ENCODE results near the gene GTSE1.

Gene GTSE1

DNA sequence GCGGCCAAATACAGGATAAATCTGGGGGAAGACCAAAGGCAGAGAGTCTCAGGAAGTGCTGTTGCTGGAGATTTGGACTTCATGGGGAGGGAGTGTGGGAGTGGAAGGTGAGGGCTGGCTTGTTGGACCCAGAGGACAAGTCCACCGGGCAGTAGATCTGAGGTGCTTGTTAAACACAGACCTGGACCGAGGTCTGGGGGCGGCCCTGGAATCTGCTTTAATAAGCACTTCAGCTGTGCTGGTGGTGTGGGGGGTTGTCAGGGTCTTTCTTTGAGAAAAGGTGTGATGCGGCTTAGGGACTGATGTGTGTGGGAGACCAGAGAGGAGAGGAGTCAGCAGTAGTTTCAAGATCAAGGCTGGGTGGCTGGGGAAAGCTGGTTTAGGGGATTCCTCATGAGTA lies 43.3 kb downstream of the GTSE1 start:
- intact Hi-C loops (cut with DNase I; ENCODE audit: low total_unique reads) = no loop called here
- Histone ChIP-seq H3K9me3 (no peaks in the 10 kb centered on the region), H3K4me3 (no peak overlapping the region), H3K27me3 (no peaks in the 10 kb centered on the region), H3K27ac (no peak overlapping the region), H3K4me1 (peaks cover 0 to 21% (median 10%) of the 10 kb centered on the region in 4 donors), H3K36me3 (peaks cover 43 to 75% (median 48%) of the 10 kb centered on the region in 3 donors)
- no peak for TF ChIP-seq CTCF (IDR thresholded peaks at IDR 0.05)
- DNase-seq = no peak

DNA sequence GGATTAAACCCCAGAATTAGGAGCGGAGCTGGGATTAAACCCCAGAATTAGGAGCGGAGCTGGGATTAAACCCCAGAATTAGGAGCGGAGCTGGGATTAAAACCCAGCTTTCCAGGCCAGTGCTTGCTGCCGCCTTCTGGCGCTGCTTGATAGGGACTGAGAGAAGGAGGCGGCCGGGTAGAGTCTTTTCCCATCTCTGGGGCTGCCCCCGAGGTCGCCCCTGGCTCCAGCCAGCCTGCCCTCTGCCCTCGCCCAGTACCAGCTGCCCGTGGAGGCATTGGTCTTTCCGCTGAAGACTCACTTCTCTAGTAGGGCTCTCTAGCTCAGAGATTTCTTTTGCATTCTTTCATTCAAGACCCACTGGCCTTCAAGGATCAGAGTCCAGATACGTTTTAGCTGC lies 44.0 kb downstream of the GTSE1 start:
- no peak for DNase-seq
- no peak overlapping the region for H3K4me3 ChIP-seq
- intact Hi-C loops (cut with DNase I; ENCODE audit: low total_unique reads) = no loop called here
- H3K4me1 ChIP-seq = peaks cover 0 to 17% (median 9%) of the 10 kb centered on the region in 4 donors
- H3K36me3 ChIP-seq = peaks cover 46 to 82% (median 53%) of the 10 kb centered on the region in 3 donors
- no peak for TF ChIP-seq CTCF (IDR thresholded peaks at IDR 0.05)
- H3K9me3 ChIP-seq = no peaks in the 10 kb centered on the region
- H3K27me3 ChIP-seq = no peaks in the 10 kb centered on the region
- H3K27ac ChIP-seq = no peak overlapping the region

GRCh38 chr22:46346680-46347405 lies 50.2 kb downstream of the GTSE1 start:
- peaks cover 77 to 100% (median 83%) of the 10 kb centered on the region in 3 donors for H3K36me3 ChIP-seq
- no peak for DNase-seq
- H3K27me3 ChIP-seq = no peaks in the 10 kb centered on the region
- H3K9me3 ChIP-seq = no peaks in the 10 kb centered on the region
- no peak for TF ChIP-seq CTCF (IDR thresholded peaks at IDR 0.05)
- intact Hi-C loops (cut with DNase I; ENCODE audit: low total_unique reads) = no loop called here
- H3K27ac ChIP-seq = no peak overlapping the region
- no peaks in the 10 kb centered on the region for H3K4me1 ChIP-seq
- no peak overlapping the region for H3K4me3 ChIP-seq

GRCh38 chr22:46347646-46348045 lies 51.0 kb downstream of the GTSE1 start:
- no peak for DNase-seq
- H3K36me3 ChIP-seq = peaks cover 83 to 100% (median 85%) of the 10 kb centered on the region in 3 donors
- no peak for TF ChIP-seq CTCF (IDR thresholded peaks at IDR 0.05)
- H3K27ac ChIP-seq = no peak overlapping the region
- H3K27me3 ChIP-seq = no peaks in the 10 kb centered on the region
- intact Hi-C loops (cut with DNase I; ENCODE audit: low total_unique reads) = no loop called here
- no peaks in the 10 kb centered on the region for H3K4me1 ChIP-seq
- no peaks in the 10 kb centered on the region for H3K9me3 ChIP-seq
- H3K4me3 ChIP-seq = no peak overlapping the region

- no peak for TF ChIP-seq CTCF (IDR thresholded peaks at IDR 0.05)
- Histone ChIP-seq H3K27ac (no peak overlapping the region), H3K27me3 (no peaks in the 10 kb centered on the region), H3K4me3 (no peak overlapping the region), H3K9me3 (no peaks in the 10 kb centered on the region), H3K4me1 (no peaks in the 10 kb centered on the region), H3K36me3 (peaks cover 85 to 100% (median 89%) of the 10 kb centered on the region in 3 donors)
- intact Hi-C loops (cut with DNase I; ENCODE audit: low total_unique reads) = no loop called here
- DNase-seq = no peak
Observed at GRCh38 chr22:46348099-46348695, 51.5 kb downstream of the GTSE1 start.

Measured in tibial artery (tissue), 4 donors.